SKM-1 (cell line): ENCODE data around the gene SYNE2.

Experiments used
- DNase-seq: peaks from one replicate; lab custom pipeline; 2025; ENCODE audit not compliant: unreplicated experiment; lab: John Stamatoyannopoulos, UW

Gene SYNE2

DNA sequence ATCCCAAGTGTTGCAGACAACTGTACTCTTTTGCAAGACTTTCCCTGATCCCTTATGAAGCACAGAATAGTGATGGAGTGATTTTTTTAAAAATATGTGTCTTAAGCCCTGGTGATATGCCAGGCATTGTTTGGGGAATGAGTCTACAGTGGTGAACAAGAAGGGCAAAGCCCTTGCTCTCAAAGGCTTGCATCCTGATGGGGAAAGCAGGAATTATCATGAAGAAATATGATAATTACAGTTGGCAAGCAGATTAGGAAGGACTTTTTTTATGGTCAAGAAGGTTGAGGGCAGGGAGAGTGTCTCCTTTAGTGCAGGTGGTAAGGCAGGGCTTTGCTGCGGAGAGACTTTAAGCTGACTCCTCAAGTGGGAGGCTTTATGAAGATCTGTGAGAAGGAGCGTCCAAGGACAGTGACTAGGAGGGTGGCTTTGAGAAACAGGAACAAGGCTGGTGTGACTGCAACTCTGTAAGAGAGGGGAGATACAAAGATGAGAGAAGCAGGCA is 100.2 kb downstream of the SYNE2 start:
- DNase-seq, result no peak

DNA sequence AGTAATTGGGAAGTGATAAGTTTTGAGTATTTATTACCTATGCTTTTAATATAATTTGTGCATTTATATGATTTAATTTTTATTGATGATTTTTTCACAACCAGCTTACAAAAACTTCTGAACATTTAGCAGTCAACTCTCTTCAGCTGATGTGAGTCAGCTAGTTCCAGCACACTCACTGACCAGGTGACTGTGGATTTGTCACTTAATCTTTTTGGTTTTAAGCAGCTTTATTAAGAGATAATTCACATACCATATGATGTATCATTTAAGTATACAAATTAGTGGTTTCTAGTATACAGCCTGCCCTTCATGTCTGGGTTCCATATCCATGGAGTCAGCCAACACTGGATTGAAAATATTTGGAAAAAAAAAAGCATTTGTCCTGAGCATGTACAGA is 103.5 kb downstream of the SYNE2 start:
- no peak for DNase-seq

DNA sequence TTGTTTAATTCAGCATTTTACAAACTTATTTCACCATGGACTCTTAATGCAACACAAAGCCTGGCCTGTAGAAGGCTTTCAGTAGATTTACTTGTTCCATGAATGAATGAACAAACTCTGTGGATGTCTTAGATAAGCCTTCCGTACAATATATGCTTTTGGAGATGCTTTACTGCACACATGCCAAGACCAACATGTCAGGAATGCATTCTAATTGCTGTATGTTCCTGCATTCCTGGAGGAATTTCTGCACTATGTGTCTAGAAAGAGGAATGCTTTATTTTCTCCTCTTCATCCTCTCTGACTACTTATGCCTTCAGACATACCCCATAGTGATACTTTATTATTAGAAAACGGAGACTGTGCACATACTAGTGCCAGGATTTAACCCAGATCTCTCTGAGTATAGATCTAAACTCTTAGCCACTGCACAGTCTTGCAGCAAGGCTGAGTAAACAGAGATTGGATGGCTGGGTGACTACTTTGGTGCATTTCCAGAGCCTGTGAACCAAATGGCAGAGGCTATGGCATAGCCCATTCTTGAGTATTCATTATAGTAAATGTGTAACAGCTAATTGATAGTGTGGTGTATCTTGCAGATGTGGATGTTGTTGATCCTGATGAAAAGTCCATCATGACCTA is 108.2 kb downstream of the SYNE2 start:
- DNase-seq, result no peak

DNA sequence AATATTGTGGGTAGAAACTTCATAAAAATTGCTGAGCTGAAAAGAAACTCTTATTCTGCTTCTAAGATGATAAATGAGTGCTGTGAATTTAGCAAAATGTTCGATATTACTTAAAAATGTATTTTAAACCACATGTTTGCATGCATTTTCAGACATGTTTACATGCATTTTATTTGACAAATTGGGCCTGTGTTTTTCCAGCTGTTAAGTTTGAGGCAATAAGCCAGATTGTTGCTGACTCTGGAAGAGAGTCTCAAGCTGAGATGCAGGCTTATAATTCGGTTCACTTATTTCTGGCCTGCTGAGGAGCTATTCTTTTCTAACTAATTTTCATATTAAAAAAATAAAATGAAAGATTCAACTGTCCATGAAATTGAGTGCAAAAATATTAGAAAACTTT is 110.1 kb downstream of the SYNE2 start:
- DNase-seq, result no peak

DNA sequence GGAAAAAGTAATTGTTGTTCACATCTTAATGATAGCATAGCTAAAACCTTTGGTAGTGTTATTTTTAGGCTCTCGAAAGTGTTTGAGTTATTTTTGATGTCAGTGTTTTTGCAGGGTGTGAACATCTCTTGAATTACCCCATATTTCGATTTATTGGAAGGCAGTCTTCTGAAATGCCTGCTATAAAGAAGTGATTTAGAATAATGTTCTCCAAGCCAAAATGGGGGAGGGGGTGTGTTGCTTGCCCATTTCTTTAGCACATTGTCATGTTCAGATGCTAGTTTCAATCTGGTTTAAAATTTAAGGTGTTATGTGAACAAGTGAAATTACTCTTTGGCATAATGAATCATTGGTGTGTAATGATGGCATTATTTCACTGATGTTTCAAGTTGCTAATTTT is 110.6 kb downstream of the SYNE2 start:
- DNase-seq, result no peak

DNA sequence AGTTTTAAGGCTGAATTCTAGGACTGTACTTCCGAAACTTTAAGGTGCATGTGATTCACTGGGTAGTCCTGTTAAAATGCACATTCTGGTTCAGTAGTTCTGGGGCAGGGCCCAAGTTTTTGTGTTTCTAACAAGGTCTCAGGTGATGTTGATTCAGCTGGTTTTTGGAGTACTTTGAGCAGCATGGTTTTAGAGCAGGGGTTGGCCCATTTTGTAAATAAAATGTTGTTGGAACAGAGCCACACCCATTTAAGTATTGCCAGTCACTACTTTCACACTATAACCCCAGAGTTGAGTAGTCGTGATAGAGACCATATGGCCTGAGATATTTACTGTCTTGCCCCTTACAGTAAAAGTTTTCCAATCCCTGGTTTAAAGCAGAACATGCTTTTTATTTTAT is 111.3 kb downstream of the SYNE2 start:
- no peak for DNase-seq

DNA sequence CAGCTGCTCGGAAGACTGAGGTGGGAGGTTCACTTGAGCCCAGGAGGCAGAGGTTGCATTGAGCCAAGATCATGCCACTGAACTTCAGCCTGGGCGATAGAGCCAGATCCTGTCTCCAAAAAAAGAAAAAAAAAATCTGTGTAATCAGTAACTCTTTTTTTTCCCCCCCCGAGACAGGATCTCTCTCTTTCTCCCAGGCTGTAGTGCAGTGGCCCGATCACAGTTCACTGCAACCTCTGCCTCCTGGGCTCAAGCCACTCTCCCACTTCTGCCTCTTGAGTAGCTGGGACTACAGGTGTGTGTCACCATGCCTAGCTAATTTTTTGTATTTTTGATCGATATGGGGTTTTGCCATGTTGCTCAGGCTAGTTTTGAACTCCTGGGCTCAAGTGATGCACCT is 113.6 kb downstream of the SYNE2 start:
- no peak for DNase-seq

DNA sequence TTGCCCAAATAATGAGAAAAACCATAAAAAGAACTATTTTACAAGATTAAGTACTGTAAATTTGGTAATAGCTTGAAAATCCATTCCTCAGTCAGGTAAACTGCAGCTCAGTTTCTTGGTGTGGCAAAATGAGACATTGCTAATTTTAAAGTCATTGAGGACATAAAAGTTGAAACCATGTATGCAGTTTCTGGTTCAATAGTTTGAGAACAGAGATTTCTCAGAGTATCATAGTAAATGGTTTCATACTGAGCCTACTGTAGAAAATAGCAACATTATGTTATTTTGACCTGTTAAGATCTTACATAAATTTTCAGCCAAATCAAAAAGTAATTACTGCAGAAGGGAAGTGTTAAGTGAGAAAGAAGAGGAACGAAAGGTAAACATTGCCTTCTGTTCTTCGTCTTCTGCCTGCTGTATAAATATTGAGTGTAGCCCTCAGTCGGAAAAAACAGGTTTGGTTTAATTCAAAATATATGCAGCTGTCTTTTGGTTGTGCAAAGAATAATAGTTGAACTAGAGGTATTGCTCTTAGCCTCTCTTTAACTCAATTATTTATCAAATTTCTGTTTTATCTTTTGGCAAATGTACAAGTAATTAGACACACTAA is 119.6 kb downstream of the SYNE2 start:
- DNase-seq, result no peak

DNA sequence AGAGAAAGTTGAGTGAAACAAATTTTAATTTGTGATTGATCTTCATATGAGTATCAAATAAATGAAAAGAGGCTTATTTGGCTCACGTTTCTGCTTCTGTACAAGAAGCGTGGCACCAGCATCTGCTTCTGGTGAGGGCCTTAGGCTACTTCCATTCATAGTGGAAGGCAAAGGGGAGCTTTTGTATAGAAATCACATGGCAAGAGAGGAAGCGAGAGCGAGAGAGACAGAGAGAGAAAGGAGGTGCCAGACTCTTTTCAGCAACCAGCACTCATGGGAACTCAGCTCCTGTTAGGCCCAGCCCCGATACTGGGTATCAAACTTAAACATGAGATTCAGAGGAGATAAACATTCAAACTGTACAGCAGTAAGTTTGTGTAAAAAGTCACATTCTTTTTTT is 121.4 kb downstream of the SYNE2 start:
- DNase-seq, result no peak

DNA sequence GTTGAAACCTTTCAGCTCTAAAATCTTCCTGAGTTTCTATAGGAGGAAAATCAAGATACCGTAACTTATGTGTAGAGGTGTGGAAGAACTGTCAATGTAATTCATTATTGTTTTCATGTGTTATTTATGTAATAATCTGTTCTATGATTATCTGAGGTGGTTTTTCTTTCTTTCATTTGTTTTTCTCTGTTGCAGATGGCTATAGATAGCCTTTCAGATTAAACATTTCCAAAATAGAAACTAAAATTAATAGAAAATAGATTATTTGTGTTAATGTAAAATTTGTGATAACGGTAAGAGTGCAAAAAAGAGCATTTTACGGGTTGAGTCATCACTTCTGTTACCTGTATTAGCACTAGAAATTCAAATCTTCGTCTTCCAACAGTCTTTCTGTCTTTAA is 128.8 kb downstream of the SYNE2 start:
- no peak for DNase-seq

DNA sequence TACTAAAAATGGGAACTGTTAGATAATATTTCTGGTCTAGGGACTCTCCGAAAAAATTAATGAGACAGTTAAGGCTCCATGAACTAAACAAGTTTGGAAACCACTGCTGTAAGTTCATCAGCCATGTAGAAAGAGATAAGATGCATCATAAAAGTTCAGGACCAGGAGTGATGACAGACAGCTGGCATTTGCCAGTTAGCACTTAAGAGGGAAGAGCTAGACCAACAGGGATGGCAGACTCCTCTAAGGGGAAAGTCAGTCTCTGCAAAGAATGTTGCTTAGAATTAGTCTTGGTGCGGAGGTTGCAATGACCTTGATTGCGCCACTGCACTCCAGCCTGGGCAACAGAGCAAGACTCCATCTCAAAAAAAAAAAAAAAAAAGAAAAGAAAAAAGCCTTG is 129.4 kb downstream of the SYNE2 start:
- no peak for DNase-seq

DNA sequence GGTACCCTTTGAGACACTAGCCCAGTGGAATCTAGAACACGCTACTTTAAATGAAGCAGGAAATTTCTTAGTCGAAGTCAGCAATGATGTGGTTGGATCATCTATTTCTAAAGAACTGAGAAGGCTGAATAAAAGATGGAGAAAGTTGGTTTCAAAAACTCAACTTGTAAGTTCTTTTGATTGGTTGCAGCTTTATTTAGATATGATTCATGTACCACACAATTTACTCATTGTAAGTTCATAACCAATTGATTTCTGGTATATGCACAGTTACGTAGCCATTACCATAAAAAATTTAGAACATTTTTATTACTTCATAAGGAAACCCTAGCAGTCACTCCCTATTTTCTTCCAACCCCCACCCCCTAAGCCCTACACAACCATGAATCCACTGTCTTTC is 129.8 kb downstream of the SYNE2 start:
- DNase-seq, result no peak

DNA sequence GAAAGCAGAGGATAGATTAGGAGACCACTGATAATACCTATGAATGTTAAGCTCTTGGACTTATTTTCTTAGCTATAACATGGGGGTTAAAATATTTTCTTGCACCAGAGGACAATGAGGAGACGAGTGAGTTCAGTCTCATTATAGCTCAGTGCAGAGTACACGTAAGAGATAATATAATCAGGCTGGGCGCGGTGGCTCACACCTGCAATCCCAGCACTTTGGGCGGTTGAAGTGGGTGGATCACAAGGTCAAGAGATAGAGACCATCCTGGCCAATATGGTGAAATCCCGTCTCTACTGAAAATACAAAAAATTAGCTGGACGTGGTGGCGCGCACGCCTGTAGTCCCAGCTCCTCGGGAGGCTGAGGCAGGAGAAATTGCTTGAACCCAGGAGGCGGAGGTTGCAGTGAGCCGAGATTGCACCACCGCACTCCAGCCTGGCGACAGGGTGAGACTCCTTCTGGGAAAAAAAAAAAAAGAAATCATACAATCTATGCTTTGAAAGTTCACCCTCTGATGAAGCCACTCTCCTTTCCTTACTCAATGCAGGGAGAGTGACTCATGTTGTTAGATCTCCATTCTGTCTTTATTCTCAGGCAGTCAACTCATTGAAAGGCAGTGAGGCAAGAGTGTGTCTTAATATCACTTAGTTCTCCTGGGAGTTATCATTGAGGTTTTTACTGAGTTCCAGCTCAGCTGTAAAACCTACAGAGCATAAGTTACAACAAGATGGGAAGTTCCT is 134.2 kb downstream of the SYNE2 start:
- DNase-seq, result peak; percentile 5

DNA sequence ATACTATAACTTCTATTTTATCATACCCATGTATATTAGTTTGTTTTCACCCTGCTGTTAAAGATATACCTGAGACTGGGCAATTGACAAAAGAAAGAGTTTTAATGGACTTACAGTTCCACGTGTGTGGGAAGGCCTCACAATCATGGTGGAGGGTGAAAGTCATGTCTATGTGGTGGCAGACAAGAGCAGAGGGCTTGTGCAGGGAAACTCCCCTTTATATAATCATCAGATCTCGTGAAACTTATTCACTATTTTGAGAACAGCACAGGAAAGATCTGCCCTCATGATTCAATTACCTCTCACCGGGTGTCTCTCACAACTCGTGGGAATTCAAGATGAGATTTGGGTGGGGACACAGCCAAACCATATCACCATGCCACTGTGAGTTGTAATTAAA is 135.8 kb downstream of the SYNE2 start:
- DNase-seq, result no peak

DNA sequence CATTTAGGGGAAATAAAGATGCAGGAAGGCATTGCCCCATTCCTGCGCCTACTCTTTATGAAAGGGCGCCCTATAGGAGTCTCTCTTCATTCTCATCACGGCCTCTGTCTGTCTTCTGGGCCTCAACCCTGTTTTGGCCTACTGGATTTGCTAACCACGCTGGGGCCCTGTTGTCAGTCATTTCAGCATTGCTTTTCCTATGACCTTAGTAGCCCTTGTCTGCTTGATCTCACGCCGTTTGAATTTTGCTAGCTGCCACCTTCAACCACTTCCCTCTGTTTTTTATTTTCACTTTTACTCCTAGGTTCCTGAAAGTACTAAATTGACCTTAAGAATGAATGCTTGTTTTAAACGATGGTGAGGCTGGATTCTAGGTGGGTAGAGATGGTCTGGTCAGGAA is 139.0 kb downstream of the SYNE2 start:
- DNase-seq, result no peak

DNA sequence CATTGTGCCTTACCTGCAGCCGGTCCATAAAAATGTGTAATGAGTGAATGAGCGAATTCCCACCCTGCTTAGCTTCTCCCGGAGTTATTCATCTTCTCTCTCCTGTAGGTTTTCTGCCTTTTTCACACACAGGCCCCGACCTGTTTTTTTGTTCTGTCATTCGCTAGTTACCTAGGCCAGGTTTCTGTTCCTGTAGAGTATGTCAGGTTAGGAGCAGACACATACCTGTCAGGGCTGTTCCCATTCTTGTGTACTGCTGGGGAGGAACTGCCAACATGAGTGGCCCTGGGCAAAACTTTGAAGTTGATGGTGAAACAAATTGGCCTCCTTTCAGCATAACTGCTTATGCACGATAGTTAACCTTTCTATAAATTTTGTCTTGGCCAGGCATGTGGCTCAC is 140.1 kb downstream of the SYNE2 start:
- DNase-seq, result no peak

DNA sequence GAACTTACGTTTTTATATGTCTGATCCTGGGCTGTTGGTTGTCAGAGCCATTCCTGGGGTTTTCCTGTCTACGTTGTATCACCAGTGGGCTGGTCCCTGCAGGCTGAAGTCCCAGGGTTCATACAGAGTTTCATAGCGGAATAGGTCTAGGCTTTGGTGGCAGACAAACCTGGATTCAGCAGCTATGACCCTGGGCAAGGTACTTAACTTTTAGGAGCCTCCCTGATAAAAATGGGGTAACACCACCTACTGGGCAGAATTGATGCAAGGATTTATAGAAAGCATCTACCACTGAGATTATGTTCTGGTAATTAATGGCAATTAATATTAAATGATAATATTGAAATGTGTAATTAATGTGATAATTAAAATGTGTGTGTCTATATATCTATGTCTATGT is 141.2 kb downstream of the SYNE2 start:
- no peak for DNase-seq

DNA sequence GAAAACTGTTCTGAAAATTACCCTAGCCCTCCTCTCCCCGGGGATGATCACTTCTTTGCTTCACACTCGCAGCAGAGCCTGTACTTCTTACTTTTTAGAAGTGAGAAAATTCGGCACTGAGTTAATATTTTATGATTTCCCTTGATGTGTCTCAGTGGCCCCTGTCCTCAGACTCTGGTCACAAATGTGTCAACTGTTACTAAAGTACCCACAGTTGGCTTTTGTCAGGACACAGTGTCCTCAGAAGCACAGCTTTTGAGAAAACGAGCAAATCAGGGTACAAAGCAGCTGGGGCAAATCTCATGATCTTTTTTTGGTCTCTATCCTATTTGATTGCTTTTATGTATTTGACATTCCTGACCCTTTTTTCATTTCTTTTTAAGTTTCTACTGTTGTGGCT is 142.5 kb downstream of the SYNE2 start:
- DNase-seq, result no peak

DNA sequence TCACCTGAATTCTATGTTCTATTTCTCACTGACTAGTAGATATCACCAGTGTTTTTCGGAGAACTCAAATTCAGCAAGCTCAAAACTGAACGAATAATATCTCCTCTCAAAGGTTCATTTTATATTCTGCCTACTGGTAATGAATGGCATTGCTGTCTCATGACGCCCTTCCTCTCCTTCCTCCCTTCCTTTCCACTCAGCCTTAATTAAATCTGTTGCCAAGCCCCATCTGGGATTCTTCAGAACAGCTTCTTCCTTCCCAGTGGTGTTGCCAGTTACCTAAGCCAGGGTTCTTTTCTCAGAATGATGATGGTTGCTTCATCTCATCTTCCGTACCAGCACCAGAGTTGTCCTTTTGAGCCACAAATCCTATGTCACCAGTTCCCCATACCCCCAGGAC is 143.2 kb downstream of the SYNE2 start:
- no peak for DNase-seq

DNA sequence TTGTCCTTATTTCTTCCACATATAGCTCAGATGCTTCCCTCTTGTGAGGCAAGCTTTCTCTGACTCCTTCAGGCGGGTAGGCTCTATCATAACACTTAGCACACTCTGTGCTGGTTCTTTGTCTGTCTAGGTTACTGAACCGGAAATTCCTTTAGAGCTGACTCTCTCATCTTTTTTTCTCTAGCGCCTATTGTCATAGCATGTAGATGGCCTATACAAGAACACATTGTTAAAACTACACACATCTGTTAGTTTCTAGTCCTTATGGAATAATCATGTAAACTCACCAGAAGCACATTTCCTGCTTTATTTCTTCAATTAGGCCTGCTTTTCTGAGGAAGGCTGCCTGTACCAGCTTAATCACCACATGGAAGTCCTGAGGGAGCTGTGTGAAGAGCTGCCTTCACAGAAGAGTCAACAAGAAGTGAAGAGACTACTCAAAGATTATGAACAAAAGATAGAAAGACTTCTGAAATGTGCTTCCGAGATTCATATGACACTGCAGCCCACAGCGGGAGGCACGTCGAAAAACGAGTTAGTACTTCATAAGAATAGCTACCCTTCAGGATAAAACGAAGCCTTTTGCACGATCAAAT is 143.9 kb downstream of the SYNE2 start:
- no peak for DNase-seq

DNA sequence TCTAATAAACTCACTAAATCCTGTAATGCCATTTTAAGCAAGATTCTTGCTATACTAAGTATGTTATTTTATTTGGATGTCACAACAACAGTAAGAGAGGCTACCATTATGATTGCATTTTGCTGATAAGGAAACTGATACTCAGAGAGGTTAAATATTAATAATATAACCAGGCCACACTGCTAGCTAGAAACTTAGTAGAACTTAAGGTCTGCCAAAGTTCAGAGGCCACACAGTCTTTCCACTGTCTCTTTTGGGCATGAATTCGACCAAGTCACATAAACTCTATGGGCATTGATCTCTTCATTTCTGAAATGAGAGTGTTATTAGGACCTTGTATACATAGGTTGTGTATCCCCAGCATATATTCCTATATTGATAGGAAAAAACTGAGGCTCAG is 147.9 kb downstream of the SYNE2 start:
- no peak for DNase-seq

DNA sequence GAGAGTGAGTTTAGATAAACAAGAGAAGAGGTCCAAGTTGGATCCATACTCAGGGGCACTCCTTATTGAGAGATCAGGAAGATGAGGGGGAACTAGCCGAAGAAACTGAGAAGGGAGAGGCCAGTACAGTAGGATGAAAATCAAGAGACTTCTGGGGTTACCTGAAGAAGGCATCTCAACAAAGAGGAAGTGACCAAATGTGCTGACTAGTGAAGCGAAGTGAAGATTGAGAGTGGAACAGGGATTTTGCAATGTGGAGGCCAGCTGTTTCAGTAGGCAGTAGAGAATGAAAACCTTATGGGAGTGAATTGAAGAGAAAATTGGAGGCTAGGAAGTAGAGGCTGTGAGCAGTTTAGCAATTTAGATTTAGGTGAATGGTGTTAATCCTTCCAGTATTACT is 153.0 kb downstream of the SYNE2 start:
- DNase-seq, result no peak
